Activated T-cell treated with anti-CD3 and anti-CD28 coated beads, Interleukin-2, amount 50 U/mL, for 24 hours (primary cell): ENCODE results near the gene IKBKE.
A peak's percentile ranks its signal among the peaks of the same experiment; 100 is the strongest.

Experiments
- DNase-seq: peaks from one replicate; pipeline ENCODE4 v3.0.0-alpha.2; 2020
- H3K27ac Mint-ChIP-seq: 2 replicates; pipeline ENCODE4 v1.8.0; 2020; ENCODE audit warnings: mild to moderate bottlenecking, mixed read lengths
- H3K27me3 Mint-ChIP-seq: 2 replicates; pipeline ENCODE4 v1.8.0; 2020; ENCODE audit warnings: mixed read lengths
- H3K36me3 Mint-ChIP-seq: 2 replicates; pipeline ENCODE4 v1.8.0; 2020; ENCODE audit warnings: low read depth, mixed read lengths
- H3K4me1 Mint-ChIP-seq: 2 replicates; pipeline ENCODE4 v1.8.0; 2020; ENCODE audit warnings: low read depth, mixed read lengths
- H3K4me3 Mint-ChIP-seq: 2 replicates; pipeline ENCODE4 v1.8.0; 2020; ENCODE audit warnings: mild to moderate bottlenecking, moderate library complexity, mixed read lengths
- H3K9me3 Mint-ChIP-seq: 2 replicates; pipeline ENCODE4 v1.8.0; 2020; ENCODE audit warnings: mixed read lengths

Gene IKBKE

DNA sequence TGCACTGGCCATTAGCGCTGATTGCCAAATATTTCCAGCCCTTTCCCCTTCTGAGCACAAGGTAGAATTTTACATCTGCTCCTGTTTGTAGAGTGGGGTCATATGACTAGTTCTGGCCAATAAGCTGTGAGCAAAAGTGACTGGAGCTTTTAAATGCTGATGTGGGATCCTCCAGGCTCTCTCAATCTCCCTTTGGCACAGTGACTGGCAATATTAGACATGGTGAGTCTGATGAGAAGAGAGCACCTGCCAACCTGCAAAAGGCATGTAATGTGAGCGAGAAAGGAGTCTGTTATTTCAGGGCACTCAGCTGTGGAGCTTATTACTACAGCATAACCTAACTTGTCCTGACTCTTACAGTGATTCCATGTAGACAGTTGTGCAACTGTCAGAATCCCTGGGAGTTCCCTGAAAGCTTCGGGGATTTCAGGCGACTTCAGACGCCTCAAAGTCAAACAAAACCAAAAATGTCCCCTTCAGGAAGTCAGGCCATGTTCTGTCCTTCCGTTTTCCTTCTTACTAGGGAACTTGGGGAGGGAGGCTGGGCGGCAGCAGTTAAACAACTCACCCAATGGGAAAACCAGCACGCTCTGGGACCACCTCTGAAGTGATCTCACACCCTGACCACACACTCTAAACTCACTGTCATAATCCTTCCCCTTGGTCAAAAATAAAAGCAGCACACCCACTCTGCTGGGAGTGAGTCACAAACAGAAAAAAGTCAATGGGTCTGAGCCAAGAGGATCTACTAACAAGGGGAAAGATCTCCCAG lies 33.5 kb downstream of the IKBKE start:
- Mint-ChIP-seq H3K4me1 (peaks cover 66% of the 10 kb centered on the region), H3K27ac (peak overlapping the region; percentile 87), H3K36me3 (peaks cover 9% of the 10 kb centered on the region), H3K9me3 (no peaks in the 10 kb centered on the region), H3K4me3 (peak overlapping the region; percentile 20), H3K27me3 (peaks cover 21% of the 10 kb centered on the region)
- peak; percentile 64 for DNase-seq

DNA sequence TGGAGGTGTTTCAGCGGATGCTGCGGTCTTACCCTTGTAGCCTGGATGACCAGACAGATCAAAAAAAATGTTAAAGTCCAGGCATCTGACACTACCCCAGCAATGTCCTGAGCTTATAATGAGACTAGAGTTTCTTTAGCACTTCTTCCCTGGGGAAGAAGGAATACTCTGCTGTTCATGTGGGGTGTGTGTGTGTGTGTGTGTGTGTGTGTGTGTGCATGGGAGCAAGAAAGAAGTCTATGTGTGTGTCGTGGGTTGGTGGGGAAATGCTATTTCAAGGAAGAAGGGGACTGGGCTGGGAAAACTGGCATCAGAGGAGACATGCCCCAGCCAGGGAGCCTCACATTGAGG lies 34.1 kb downstream of the IKBKE start:
- peaks cover 6% of the 10 kb centered on the region for H3K36me3 Mint-ChIP-seq
- no peak for DNase-seq
- peaks cover 27% of the 10 kb centered on the region for H3K27me3 Mint-ChIP-seq
- H3K4me3 Mint-ChIP-seq: peak overlapping the region; percentile 20
- no peaks in the 10 kb centered on the region for H3K9me3 Mint-ChIP-seq
- peaks cover 69% of the 10 kb centered on the region for H3K4me1 Mint-ChIP-seq
- H3K27ac Mint-ChIP-seq: peak overlapping the region; percentile 87

DNA sequence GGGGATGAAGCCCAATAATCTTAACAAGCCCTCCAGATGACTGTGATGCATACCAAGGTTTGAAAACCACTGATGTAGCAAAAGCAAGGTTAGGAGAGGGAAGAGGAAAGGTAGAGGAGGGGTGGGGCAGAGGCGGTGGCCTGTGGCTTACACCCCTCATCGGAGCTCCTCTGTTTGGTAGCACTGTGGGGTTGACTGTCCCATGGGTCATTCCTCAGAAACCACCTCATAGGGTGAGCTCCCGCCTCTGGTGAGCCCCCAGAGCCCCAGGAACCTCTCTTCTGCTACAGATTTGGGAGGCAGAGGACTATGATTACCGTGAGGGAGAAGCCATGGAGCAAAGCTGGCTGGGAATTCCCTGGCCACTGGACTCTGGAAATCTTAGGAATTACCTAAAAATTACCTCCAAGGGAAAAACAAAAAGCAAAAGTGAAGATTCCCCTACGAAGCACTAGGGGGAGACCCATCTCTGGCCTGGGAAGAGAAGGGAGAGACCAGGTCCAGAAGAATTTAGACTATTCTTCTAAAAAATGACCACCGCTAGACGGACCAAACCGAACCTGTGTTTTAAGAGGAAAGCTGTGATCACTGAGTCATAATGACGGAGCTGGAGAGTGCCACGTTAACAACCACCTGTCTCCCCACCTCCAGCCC lies 35.6 kb downstream of the IKBKE start:
- Mint-ChIP-seq H3K27me3 (peaks cover 40% of the 10 kb centered on the region), H3K36me3 (no peaks in the 10 kb centered on the region), H3K4me1 (peaks cover 69% of the 10 kb centered on the region), H3K9me3 (no peaks in the 10 kb centered on the region), H3K4me3 (peak overlapping the region; percentile 75), H3K27ac (no peak overlapping the region)
- DNase-seq: no peak

DNA sequence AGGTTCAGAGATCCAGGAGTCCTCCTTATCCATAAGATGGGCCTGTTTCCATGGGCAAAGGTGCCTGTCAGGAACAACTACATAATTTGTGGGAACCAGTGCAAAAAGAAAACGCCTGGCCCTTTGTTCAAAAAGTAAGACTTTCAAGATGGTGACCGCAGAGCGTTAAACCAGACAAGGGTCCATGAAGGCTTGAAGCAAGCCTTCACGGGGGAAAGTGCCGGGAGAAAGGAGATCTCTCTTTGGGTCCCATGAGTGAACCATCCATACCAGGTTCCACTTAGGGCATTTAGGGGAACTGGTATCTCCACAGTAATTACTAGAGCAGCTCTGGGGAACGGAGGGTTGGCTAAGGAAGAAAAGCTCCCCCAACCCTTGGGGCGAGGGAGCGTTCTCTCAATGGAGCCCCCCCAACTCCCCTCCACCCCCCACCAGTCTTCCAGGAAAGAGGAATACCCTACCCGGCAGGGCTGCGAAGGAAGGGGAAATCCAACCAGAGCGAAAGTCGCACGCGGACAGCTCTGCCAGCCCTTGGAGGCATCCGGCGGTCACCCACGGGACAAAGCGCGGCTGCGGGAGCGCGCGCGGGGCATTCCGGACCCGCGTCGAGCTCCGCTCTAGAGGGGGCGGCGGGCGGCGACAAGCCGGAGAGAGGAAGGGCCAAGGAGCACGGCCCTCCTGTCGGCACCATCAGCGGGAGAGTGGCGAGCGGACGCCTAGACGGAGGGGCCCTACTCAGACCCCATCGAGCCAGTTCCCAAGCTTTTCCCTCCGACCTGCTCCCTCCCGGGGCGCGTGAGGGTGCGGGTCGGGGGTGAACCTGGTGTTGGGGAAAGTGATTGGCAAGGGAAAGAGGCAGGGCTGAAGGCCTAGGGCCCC lies 36.4 kb downstream of the IKBKE start:
- Mint-ChIP-seq H3K27me3 (peaks cover 45% of the 10 kb centered on the region), H3K36me3 (no peaks in the 10 kb centered on the region), H3K4me1 (peaks cover 62% of the 10 kb centered on the region), H3K9me3 (no peaks in the 10 kb centered on the region), H3K27ac (peak overlapping the region; percentile 34), H3K4me3 (peak overlapping the region; percentile 75)
- no peak for DNase-seq

DNA sequence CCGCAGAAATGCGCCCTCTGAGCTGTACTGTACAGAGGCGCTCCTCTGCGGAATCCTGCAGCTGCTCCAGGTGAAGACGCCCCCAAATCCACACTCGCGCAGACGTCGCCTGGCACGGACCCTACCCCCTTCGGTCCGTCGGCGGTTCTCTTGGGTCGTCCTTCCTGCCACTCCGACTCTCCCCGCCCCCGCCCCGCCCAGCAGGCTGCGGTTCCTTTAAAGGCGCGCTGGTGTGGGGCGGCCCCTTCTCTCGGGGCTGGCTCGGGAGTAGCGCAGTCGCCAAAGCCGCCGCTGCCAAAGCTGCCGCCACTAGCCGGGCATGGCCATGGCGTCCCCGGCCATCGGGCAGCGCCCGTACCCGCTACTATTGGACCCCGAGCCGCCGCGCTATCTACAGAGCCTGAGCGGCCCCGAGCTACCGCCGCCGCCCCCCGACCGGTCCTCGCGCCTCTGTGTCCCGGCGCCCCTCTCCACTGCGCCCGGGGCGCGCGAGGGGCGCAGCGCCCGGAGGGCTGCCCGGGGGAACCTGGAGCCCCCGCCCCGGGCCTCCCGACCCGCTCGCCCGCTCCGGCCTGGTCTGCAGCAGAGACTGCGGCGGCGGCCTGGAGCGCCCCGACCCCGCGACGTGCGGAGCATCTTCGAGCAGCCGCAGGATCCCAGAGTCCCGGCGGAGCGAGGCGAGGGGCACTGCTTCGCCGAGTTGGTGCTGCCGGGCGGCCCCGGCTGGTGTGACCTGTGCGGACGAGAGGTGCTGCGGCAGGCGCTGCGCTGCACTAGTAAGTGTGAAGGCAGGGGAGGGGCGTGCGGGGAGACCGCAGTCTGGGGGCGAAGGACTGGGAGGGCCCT lies 37.2 kb downstream of the IKBKE start, which contains the start of gene RASSF5:
RASSF5 (plus strand) TSS at position 248 of the 846 bp plus-strand sequence; CDS start at position 320, 72 bp downstream.
- H3K4me1 Mint-ChIP-seq: peaks cover 57% of the 10 kb centered on the region
- no peaks in the 10 kb centered on the region for H3K36me3 Mint-ChIP-seq
- peak within 1 kb of the TSS; percentile 75 for H3K4me3 Mint-ChIP-seq
- H3K27ac Mint-ChIP-seq: peak within 1 kb of the TSS; percentile 34
- DNase-seq: peak; percentile 90
- no peaks in the 10 kb centered on the region for H3K9me3 Mint-ChIP-seq
- peaks cover 45% of the 10 kb centered on the region for H3K27me3 Mint-ChIP-seq

DNA sequence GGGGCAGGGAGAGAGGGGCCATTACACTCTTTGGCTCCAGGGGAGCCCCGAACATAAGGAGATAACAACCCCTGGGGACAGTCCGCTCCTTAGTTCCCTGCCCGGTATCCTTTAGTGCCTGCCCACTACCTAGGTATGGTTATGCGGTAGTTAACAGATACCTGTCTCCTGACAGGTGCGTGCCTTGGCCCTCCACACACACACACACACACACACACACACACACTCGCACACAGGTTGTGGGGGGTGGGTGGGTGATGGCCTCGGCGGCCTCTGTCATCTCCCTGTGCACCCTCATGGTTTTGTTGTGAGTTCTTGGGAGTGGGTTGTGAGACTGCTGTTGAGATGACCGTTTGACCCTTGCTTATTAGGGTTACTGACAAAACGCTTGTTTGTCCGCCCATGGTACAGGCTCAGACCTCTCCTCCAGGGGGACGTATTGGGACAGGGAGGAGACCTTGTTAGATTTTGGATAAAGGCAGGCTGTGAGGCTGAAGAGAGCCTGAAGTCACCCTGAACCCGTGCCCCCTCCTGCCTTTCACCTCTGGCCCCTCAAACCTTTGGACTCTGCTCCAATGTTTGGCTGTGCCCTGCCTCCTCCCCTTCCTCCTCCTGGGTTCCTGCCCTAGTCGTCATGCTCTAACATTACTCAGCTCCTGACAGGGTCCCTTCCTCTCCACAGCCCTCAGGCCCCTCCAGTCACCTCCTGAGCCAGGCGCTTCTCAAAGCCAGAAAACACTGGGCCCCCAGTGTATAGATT lies 38.0 kb downstream of the IKBKE start:
- Mint-ChIP-seq H3K4me3 (peak overlapping the region; percentile 72), H3K27me3 (peaks cover 45% of the 10 kb centered on the region), H3K9me3 (no peaks in the 10 kb centered on the region), H3K27ac (no peak overlapping the region), H3K36me3 (no peaks in the 10 kb centered on the region), H3K4me1 (peaks cover 50% of the 10 kb centered on the region)
- no peak for DNase-seq

DNA sequence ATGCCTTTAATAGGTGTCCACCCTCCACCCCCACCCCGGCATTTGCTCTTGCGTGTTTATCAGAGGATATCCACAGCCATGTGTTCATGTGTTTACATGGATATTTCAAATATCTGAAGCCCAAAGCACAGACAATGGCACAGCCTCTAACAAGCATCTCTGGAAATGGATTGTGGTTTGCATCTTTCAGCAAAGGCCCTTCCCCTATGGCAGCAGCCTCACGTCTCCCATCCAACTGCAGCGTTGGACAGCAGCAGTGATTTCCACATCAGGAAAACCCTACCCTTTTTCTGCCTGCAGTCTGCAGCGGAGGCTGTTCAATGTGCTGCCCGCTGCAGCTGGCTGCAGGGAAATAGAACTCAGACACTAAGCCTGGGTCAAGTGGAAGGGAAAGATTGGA lies 38.7 kb downstream of the IKBKE start:
- Mint-ChIP-seq H3K36me3 (no peaks in the 10 kb centered on the region), H3K27ac (no peak overlapping the region), H3K4me3 (peak overlapping the region; percentile 72), H3K27me3 (peaks cover 49% of the 10 kb centered on the region), H3K4me1 (peaks cover 44% of the 10 kb centered on the region), H3K9me3 (no peaks in the 10 kb centered on the region)
- no peak for DNase-seq

DNA sequence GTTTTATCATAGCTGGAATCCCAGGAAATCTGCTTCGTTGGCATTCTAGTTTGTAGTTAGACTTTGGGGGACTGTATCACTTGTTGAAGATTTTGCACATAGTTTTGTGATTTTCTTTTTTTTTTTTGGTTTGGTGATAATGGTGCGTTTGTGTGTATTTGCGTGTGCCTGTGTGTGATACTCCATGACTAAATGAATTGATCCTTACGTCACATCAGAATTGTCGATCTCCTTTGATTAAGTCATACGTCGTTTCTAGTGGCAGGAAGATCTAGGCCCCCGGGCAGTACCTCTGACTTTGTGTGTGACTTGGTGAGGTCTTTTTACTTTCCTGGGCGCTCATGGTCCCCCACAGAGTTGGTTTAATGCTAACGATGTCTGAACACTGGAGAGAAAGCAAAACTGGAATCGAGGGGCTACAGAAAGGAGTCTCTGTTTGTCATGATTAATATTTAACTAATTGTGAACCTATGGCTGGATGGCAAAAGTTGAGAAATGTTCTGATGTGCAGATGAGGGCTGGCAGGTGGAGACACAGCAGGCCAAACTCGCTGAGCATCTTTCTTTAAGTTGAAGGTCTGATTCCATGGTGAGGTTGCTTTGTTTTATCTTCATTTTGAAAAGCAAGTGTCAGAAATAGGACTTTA lies 39.5 kb downstream of the IKBKE start:
- Mint-ChIP-seq H3K27ac (no peak overlapping the region), H3K36me3 (no peaks in the 10 kb centered on the region), H3K4me1 (peaks cover 36% of the 10 kb centered on the region), H3K4me3 (no peak overlapping the region), H3K27me3 (peaks cover 49% of the 10 kb centered on the region), H3K9me3 (no peaks in the 10 kb centered on the region)
- no peak for DNase-seq

DNA sequence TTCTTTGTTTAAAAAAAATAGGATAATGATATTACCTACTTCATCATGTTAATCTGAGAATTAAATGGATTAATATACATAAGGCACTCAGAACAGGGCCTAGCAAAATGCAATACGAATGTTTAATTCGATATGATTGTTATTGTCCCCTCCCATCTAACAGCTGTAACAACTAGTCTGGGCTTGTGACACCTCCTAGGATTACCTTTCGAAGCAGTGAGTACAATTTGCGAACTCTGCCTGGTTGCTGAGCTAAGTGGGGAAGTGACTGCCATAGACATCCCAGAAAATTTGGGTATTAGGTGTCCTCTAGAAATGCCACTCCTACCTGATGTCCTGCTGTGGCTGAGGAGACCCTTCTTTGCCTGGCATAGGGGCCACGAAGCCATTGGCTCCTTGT lies 40.1 kb downstream of the IKBKE start:
- no peak overlapping the region for H3K27ac Mint-ChIP-seq
- H3K27me3 Mint-ChIP-seq: peaks cover 49% of the 10 kb centered on the region
- DNase-seq: no peak
- peaks cover 30% of the 10 kb centered on the region for H3K4me1 Mint-ChIP-seq
- no peak overlapping the region for H3K4me3 Mint-ChIP-seq
- no peaks in the 10 kb centered on the region for H3K36me3 Mint-ChIP-seq
- H3K9me3 Mint-ChIP-seq: no peaks in the 10 kb centered on the region

DNA sequence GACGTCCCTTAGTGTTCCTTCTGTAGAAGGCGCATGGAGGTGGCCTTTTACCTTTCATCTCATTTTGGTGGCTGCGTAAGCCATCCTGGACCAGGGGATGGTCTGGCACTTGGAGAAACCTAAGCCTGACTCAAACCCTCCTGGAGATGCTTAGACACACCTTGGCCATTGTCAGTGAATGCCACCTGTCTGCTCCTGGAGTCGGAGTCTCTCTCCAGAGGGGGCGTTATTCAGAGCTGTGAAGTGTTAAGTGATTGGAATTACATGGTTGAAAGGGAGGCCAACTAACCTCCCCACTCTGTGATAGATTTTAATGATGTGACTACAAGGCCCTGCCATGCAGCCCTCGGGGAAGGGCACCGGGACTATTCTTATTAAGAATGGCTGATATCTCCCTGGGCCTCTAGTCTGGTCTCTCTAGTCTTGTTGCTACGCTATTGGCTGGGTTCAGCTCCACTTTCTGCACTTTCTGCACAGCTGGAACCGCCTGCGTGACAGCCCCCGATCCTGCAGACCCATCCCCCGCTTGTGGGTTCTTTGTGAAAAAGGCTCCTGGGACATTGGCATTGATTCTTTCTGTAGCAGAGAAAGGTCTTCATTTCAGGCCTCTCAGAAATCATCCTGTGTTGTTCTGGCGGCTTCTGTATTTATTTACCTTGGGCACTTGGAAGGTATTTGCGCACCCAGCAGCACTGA lies 41.2 kb downstream of the IKBKE start:
- no peak overlapping the region for H3K27ac Mint-ChIP-seq
- no peaks in the 10 kb centered on the region for H3K36me3 Mint-ChIP-seq
- no peaks in the 10 kb centered on the region for H3K9me3 Mint-ChIP-seq
- no peak for DNase-seq
- H3K4me1 Mint-ChIP-seq: peaks cover 25% of the 10 kb centered on the region
- peaks cover 42% of the 10 kb centered on the region for H3K27me3 Mint-ChIP-seq
- no peak overlapping the region for H3K4me3 Mint-ChIP-seq

DNA sequence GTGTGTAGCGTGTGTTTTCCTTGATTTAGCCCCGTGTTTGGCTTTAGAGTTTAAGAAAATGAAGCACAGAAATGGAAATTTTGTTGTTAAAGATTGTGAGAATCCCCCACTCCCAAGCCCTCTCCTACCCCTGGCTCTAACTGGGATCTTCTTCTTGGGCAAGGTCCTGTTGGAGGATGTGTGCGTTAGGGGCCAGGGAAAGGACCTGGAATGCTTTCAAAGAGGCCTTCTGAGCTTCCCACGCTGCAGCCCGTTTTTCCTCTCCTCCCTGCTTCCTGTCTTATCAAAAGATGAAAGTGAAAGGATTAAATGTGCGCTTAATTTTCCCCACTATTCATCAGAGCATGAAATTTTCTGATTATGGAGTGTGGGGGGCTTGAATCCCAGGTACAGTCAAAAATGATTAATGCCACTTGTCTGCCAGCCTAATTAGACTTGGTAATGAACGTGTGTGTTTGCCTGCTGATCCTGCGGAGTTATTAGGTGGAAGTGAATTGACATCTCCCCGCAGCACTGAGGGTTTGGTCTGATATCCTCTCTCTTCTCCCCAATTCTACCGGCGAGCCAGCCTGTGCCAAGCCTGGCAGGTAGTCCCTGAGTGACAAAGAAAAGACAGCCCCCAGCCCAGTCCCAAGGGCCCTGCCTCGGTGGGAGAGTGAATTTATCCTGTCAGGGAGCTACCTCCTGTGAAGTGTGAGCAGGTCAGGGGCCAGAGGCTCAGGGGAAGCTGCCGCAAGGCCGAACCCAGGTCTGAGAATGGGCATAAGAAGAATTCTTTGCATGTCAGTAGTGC lies 42.0 kb downstream of the IKBKE start:
- H3K27ac Mint-ChIP-seq: no peak overlapping the region
- peaks cover 19% of the 10 kb centered on the region for H3K4me1 Mint-ChIP-seq
- H3K9me3 Mint-ChIP-seq: no peaks in the 10 kb centered on the region
- H3K36me3 Mint-ChIP-seq: no peaks in the 10 kb centered on the region
- DNase-seq: no peak
- no peak overlapping the region for H3K4me3 Mint-ChIP-seq
- peaks cover 38% of the 10 kb centered on the region for H3K27me3 Mint-ChIP-seq

DNA sequence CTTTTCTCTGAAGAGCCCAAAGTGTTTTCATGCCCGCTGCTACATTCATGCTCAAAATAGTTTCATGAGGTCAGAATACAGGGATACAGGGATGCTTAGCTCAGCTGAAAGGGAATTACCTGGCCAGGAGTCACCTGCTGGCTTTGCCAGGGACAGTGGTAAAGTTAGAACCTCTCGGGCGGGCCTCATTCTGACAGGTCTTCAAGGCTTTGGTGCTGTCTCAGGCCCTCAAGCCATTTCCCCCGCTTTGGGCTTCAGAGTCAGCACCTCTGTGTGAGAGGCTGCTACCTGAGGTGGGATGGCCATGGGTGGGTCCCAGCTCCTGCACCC lies 42.5 kb downstream of the IKBKE start:
- Mint-ChIP-seq H3K4me1 (peaks cover 18% of the 10 kb centered on the region), H3K36me3 (no peaks in the 10 kb centered on the region), H3K9me3 (no peaks in the 10 kb centered on the region), H3K4me3 (no peak overlapping the region), H3K27me3 (peaks cover 38% of the 10 kb centered on the region), H3K27ac (no peak overlapping the region)
- no peak for DNase-seq
